ENCODE data around the gene CSAD.

GRCh38 chr12:53215497-53215896, 34.8 kb upstream of the CSAD start:
- TF ChIP-seq POLR2AphosphoS5 (IDR thresholded peaks at IDR 0.05; ENCODE audit: low read depth, low read length) (no peak), TAF1 (IDR thresholded peaks at IDR 0.05; ENCODE audit: borderline replicate concordance, insufficient read depth, low read length) (no peak)

All from PFSK-1 (cell line).